Keratinocyte (primary cell): ENCODE data around the gene MAP3K1. TPM values are rescaled to one million over a fixed set of nuclear protein-coding genes. Genes with fewer than 3 reads are reported as not detected.
A peak's percentile ranks its signal among the peaks of the same experiment; 100 is the strongest.

Experiments used
- DNase-seq: peaks from one replicate; pipeline ENCODE4 v3.0.0-alpha.2; 2011; ENCODE audit warnings: low read depth, missing footprints, low spot score
- FAIRE-seq: peaks from 2 replicates; lab custom pipeline; 2011; peaks lifted over from hg19 to GRCh38; lab: Jason Lieb, UNC
- H2AFZ ChIP-seq: 2 replicates; pipeline ENCODE4 v1.6.0; 2012; ENCODE audit warnings: low read length, control low read depth, inconsistent platforms; ENCODE audit not compliant: control insufficient read depth
- H3K27ac ChIP-seq: 2 replicates; pipeline ENCODE4 v1.5.1; 2011; ENCODE audit warnings: low read length; ENCODE audit not compliant: control insufficient read depth, insufficient read depth
- H3K27me3 ChIP-seq: 3 replicates; pipeline ENCODE4 v1.6.0; 2011; ENCODE audit warnings: low read length; ENCODE audit not compliant: control insufficient read depth, insufficient read depth; ENCODE audit errors: extremely low read depth
- H3K36me3 ChIP-seq, 2 experiments: 2 replicates in 1 of 2; 3 replicates in 1 of 2; pipeline ENCODE4 v1.5.1; 2011; ENCODE audit warnings: low read length in 2 of 2, mild to moderate bottlenecking in 1 of 2; ENCODE audit not compliant: control insufficient read depth in 2 of 2, insufficient read depth in 2 of 2; ENCODE audit errors: extremely low read depth in 1 of 2
- H3K4me1 ChIP-seq: 3 replicates; pipeline ENCODE4 v1.5.1; 2011; ENCODE audit warnings: low read length; ENCODE audit not compliant: control insufficient read depth, insufficient read depth; ENCODE audit errors: extremely low read depth
- H3K4me2 ChIP-seq: 3 replicates; pipeline ENCODE4 v1.6.0; 2011; ENCODE audit warnings: low read depth, low read length; ENCODE audit not compliant: control insufficient read depth, insufficient read depth; ENCODE audit errors: extremely low read depth
- H3K4me3 ChIP-seq, 3 experiments: fragments of 200-600 bp in 1 of 3; sonication (generic) in 1 of 3; 2 replicates in 2 of 3; 3 replicates in 1 of 3; pipeline ENCODE4 v1.5.1; 2011 to 2016; ENCODE audit warnings: low read length in 3 of 3, mild to moderate bottlenecking in 3 of 3, control low read depth in 2 of 3, inconsistent platforms in 1 of 3, low read depth in 1 of 3, mixed read lengths in 1 of 3, mixed run types in 1 of 3, moderate library complexity in 1 of 3; ENCODE audit not compliant: control insufficient read depth in 2 of 3, insufficient read depth in 2 of 3; ENCODE audit errors: extremely low read depth in 1 of 3
- H3K79me2 ChIP-seq: 2 replicates; pipeline ENCODE4 v1.6.0; 2012; ENCODE audit warnings: low read length; ENCODE audit not compliant: control insufficient read depth, insufficient read depth
- H3K9ac ChIP-seq: 3 replicates; pipeline ENCODE4 v1.6.0; 2011; ENCODE audit warnings: low read length; ENCODE audit not compliant: control insufficient read depth, insufficient read depth; ENCODE audit errors: extremely low read depth
- H3K9me1 ChIP-seq: 3 replicates; pipeline ENCODE4 v1.6.0; 2011; ENCODE audit warnings: low read length; ENCODE audit not compliant: control insufficient read depth, insufficient read depth; ENCODE audit errors: extremely low read depth
- H3K9me3 ChIP-seq: 2 replicates; pipeline ENCODE4 v1.5.1; 2012; ENCODE audit warnings: low read depth, low read length; ENCODE audit not compliant: control insufficient read depth
- H4K20me1 ChIP-seq: 3 replicates; pipeline ENCODE4 v1.6.0; 2011; ENCODE audit warnings: low read length; ENCODE audit not compliant: control insufficient read depth, insufficient read depth; ENCODE audit errors: extremely low read depth
- CTCF ChIP-seq, 3 experiments: IDR thresholded peaks in 1 of 3; conservative IDR thresholded peaks in 1 of 3; optimal IDR thresholded peaks in 1 of 3; 2 replicates in 2 of 3; 3 replicates in 1 of 3; pipeline versions ENCODE3 to v1.5.1; 2011; ENCODE audit warnings: low read length in 3 of 3, mild to moderate bottlenecking in 3 of 3, moderate library complexity in 2 of 3, control low read depth in 1 of 3, inconsistent platforms in 1 of 3; ENCODE audit not compliant: insufficient read depth in 2 of 3; ENCODE audit errors: extremely low read depth in 1 of 3
- EZH2 ChIP-seq: IDR thresholded peaks from one replicate; pipeline ENCODE4 v1.6.1; 2012; ENCODE audit warnings: inconsistent platforms, mild to moderate bottlenecking, low read length, moderate library complexity
- dilution Hi-C: fragments of 300-500 bp; cut with MboI; formaldehyde crosslinking; loops from one replicate; pipeline ENCODE4 v1.7.0; 2020; ENCODE audit warnings: low sequenced_read_pairs; ENCODE audit not compliant: extremely low pct_ligation_motif_present
- polyA minus RNA-seq, 3 experiments: library from RNA; depleted of rRNA, polyadenylated mRNA; stranded (reverse); fragments of >200 nt; gene quantifications; 1 replicate in 1 of 3; 2 replicates in 1 of 3; 3 replicates in 1 of 3; pipeline ENCODE4 v1.2.3, GENCODE V29; 2011
- polyA plus RNA-seq, 5 experiments: library from polyadenylated mRNA; depleted of rRNA in 3 of 5; stranded (reverse) in 3 of 5; stranded (forward) in 1 of 5; unstranded in 1 of 5; fragments of >200 nt; gene quantifications; 1 replicate in 1 of 5; 2 replicates in 3 of 5; 3 replicates in 1 of 5; pipeline versions ENCODE4 v1.2.1 to v1.2.3, GENCODE V29; 2011 to 2012; ENCODE audit warnings: missing spikeins in 2 of 5, low read depth in 1 of 5, low replicate concordance in 1 of 5

MAP3K1 gene
- polyA plus RNA-seq: 5.4 to 8.0 TPM (median 6.7 TPM) in 3 replicates
- polyA plus RNA-seq (2011; ENCODE audit: low read depth): 2.0 TPM
- polyA plus RNA-seq (2011; cell fraction: cytosol; rRNA removed): 2.1 and 4.4 TPM in 2 replicates
- 7.9 and 10.1 TPM in 2 replicates for polyA plus RNA-seq (2011; cell fraction: nucleus; rRNA removed)
- polyA plus RNA-seq (2012; ENCODE audit: low replicate concordance): 3.6 and 4.7 TPM in 2 replicates
- 4.1 to 19.8 TPM (median 14.6 TPM) in 3 replicates for polyA minus RNA-seq
- polyA minus RNA-seq (2011; cell fraction: cytosol; rRNA and poly(A)+ RNA removed): 8.8 TPM
- 12.2 and 19.7 TPM in 2 replicates for polyA minus RNA-seq (2011; cell fraction: nucleus; rRNA and poly(A)+ RNA removed)

- peaks cover 40% of the 10 kb centered on the region for H3K79me2 ChIP-seq
- peaks cover 13% of the 10 kb centered on the region for H3K4me1 ChIP-seq
- no peaks in the 10 kb centered on the region for H3K9me3 ChIP-seq
- H3K27me3 ChIP-seq: no peaks in the 10 kb centered on the region
- H3K4me3 ChIP-seq: peak within 1 kb of the TSS; percentile 70 to 90 (median 74)
- TF ChIP-seq EZH2: no peak
- TF ChIP-seq CTCF (optimal IDR thresholded peaks at IDR 0.05 in 1 of 3, IDR thresholded peaks at IDR 0.05 in 1 of 3, conservative IDR thresholded peaks at IDR 0.05 in 1 of 3; ENCODE audit: extremely low read depth in 1 of 3, insufficient read depth in 2 of 3, low read length in 3 of 3): no peak
- H3K4me2 ChIP-seq: peak within 1 kb of the TSS; percentile 87
- no peaks in the 10 kb centered on the region for H3K9me1 ChIP-seq
- H2AFZ ChIP-seq: peak within 1 kb of the TSS; percentile 95
- dilution Hi-C loops: no loop called here
- H3K9ac ChIP-seq: peak within 1 kb of the TSS; percentile 76
- H3K36me3 ChIP-seq: no peaks in the 10 kb centered on the region
- H4K20me1 ChIP-seq: no peaks in the 10 kb centered on the region
- peak within 1 kb of the TSS; percentile 58 for H3K27ac ChIP-seq
- DNase-seq (no peak), FAIRE-seq (no peak)
These were observed at the start of gene MAP3K1 for GRCh38 chr5:56814963-56815657. Gene MAP3K1 (plus strand): TSS chr5:56815549. CDS start chr5:56815574, 25 bp downstream.

- H3K9me3 ChIP-seq: no peaks in the 10 kb centered on the region
- H3K27ac ChIP-seq: no peak overlapping the region
- H3K27me3 ChIP-seq: no peaks in the 10 kb centered on the region
- no peak overlapping the region for H3K4me3 ChIP-seq
- no peak overlapping the region for H3K9ac ChIP-seq
- no peaks in the 10 kb centered on the region for H3K4me1 ChIP-seq
- no peaks in the 10 kb centered on the region for H3K9me1 ChIP-seq
- DNase-seq (no peak), FAIRE-seq (no peak)
- no peaks in the 10 kb centered on the region for H3K36me3 ChIP-seq
- dilution Hi-C loops: no loop called here
- no peaks in the 10 kb centered on the region for H4K20me1 ChIP-seq
- H3K79me2 ChIP-seq: no peaks in the 10 kb centered on the region
- no peak overlapping the region for H2AFZ ChIP-seq
- H3K4me2 ChIP-seq: no peak overlapping the region
- TF ChIP-seq EZH2 (no peak), CTCF (optimal IDR thresholded peaks at IDR 0.05 in 1 of 3, IDR thresholded peaks at IDR 0.05 in 1 of 3, conservative IDR thresholded peaks at IDR 0.05 in 1 of 3; ENCODE audit: extremely low read depth in 1 of 3, insufficient read depth in 2 of 3, low read length in 3 of 3) (no peak)
These were observed 48.4 kb upstream of the MAP3K1 start for GRCh38 chr5:56766926-56767325.
